GM18870 (cell line): ENCODE data around the gene FOXP1.

Experiments used
- ATAC-seq: cut with Tn5 transposase; IDR thresholded peaks from one replicate; pipeline ENCODE4 v1.9.1; 2021; ENCODE audit warnings: moderate library complexity; ENCODE audit not compliant: unreplicated experiment

FOXP1 gene

DNA sequence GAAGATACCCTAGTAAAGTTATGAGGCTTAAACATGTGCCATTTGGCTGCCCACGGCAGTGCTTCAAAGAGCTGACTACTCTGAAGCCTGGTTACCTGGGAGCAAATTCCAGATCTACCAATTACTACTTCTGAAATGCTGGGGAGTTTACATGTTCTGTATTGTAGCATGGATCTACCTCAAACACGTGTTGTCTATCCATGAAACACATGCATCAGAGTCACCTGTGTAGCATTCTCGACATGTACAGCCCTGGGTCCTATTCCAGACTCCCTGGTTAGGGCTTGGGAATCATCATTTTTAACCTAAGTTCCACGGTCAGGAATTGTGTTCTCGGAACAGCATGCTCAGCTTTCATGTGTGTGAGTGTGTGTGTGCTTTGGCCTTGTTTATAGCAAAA, 671.8 kb downstream of the FOXP1 start:
- ATAC-seq = no peak

DNA sequence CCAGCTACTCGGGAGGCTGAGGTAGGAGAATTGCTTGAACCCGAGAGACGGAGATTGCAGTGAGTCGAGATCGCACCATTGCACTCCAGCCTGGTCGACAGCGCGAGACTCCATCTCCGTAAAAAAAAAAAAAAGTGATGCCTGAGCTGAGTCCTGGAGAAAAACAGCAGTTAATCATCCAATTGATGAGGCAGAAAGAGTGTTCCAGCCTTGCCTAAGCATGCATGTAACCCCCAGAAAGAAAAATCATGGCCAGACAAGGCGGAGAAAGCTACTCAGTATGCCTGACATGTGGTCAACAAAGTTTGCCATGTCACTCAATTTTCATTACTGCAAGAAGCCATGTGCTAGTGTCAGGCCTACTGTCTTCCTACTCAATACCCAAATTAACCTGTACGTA, 678.0 kb downstream of the FOXP1 start:
- ATAC-seq = no peak
